ENCODE data around the gene RALGDS.
"Not testable (repeated sequence)": the region's sequence is repeated elsewhere in the genome, so short reads cannot be mapped to it uniquely, and the experiment has no call there.

The RALGDS gene

GRCh38 chr9:133067006-133067405, 54.0 kb downstream of the RALGDS start:
- no peak for DNase-seq (ENCODE audit: low spot score)

GRCh38 chr9:133066181-133066983, 54.7 kb downstream of the RALGDS start:
- no peak for DNase-seq (ENCODE audit: low spot score)

- DNase-seq (ENCODE audit: low spot score): no peak
Observed at GRCh38 chr9:133065070-133065388, 56.0 kb downstream of the RALGDS start.

- no peak for DNase-seq (ENCODE audit: low spot score)
Observed at GRCh38 chr9:133064241-133065069, 56.6 kb downstream of the RALGDS start.

GRCh38 chr9:133063500-133064231, 57.4 kb downstream of the RALGDS start:
- no peak for DNase-seq (ENCODE audit: low spot score)

GRCh38 chr9:133063159-133063499, 57.9 kb downstream of the RALGDS start:
- DNase-seq (ENCODE audit: low spot score): no peak

GRCh38 chr9:133062569-133062968, 58.5 kb downstream of the RALGDS start:
- not testable (repeated sequence) for DNase-seq (ENCODE audit: low spot score)

- DNase-seq (ENCODE audit: low spot score): not testable (repeated sequence)
Observed at GRCh38 chr9:133061764-133062145, 59.3 kb downstream of the RALGDS start, which contains the start of gene CEL. CEL (plus strand) TSS chr9:133061981; CDS start chr9:133062003, 22 bp downstream.

- DNase-seq (ENCODE audit: low spot score): not testable (repeated sequence)
Observed at GRCh38 chr9:133061019-133061763, 59.8 kb downstream of the RALGDS start.

- no peak for DNase-seq (ENCODE audit: low spot score)
Observed at GRCh38 chr9:133060417-133060841, 60.6 kb downstream of the RALGDS start.

- DNase-seq (ENCODE audit: low spot score): no peak
Observed at GRCh38 chr9:133059623-133060022, 61.4 kb downstream of the RALGDS start.

- no peak for DNase-seq (ENCODE audit: low spot score)
Observed at GRCh38 chr9:133058550-133059320, 62.3 kb downstream of the RALGDS start.

GRCh38 chr9:133058071-133058470, 63.0 kb downstream of the RALGDS start:
- no peak for DNase-seq (ENCODE audit: low spot score)

- DNase-seq (ENCODE audit: low spot score): no peak
Observed at GRCh38 chr9:133057553-133057952, 63.5 kb downstream of the RALGDS start.

- DNase-seq (ENCODE audit: low spot score): no peak
Observed at GRCh38 chr9:133057006-133057405, 64.0 kb downstream of the RALGDS start.

GRCh38 chr9:133056533-133056932, 64.5 kb downstream of the RALGDS start:
- DNase-seq (ENCODE audit: low spot score): no peak

- no peak for DNase-seq (ENCODE audit: low spot score)
Observed at GRCh38 chr9:133055788-133056420, 65.1 kb downstream of the RALGDS start.

- no peak for DNase-seq (ENCODE audit: low spot score)
Observed at GRCh38 chr9:133054966-133055365, 66.1 kb downstream of the RALGDS start.

- no peak for DNase-seq (ENCODE audit: low spot score)
Observed at GRCh38 chr9:133054194-133054890, 66.7 kb downstream of the RALGDS start.

- DNase-seq (ENCODE audit: low spot score): no peak
Observed at GRCh38 chr9:133051966-133052539, 69.0 kb downstream of the RALGDS start.

All from CD4-positive, alpha-beta T cell treated with Interleukin-2 at 100 ng/mL for 4 hours (primary cell).